ENCODE measurements around the gene CMTM8. TPM values are rescaled to one million over a fixed set of nuclear protein-coding genes. Genes with fewer than 3 reads are reported as not detected.
A peak's percentile ranks its signal among the peaks of the same experiment; 100 is the strongest.

CMTM8 gene
- total and polyA plus RNA-seq, 2 donors (not counting 1 experiment from before 2014, with no cell fraction given): under 0.01 to 0.50 TPM

DNA sequence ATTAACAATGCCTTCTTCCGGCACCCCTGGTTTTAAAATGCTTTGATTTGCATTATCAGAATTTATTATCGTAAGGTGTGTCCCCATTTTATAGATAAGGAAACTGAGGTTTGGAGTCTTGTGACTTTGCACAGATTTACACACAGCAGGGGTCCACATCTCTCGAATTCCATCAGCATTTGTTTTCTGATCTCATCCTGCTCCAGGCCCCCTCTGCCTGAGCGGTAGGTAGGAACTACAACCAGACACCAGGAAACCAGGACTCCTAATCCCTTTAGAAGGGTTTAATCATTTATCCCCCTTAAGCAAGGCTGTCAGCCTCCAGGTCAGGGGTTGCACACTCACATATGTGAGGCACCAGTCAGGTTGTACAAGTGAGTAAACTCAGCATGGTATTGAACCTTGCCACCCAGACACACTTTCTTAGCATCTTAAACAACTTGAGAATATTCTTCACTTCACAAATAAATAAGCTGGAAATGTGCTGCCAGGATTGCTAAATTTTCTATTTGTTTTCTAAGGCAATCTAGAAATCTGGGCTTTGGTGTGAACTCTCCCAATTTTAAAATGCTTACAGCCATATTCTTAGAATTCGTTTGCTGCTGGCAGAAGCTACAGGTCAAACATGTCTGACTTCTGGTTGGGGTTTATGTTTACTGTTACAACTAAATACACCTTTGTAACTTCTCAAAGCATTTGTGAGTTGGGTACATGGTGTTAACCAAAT is 121.4 kb downstream of the CMTM8 start:
- Histone ChIP-seq H2AFZ (ENCODE audit: low read length) (no peak overlapping the region), H3K4me3 (replicated peaks in 1 of 4; ENCODE audit: control extremely low read depth in 1 of 4, insufficient read depth in 1 of 4, low read depth in 3 of 4, low read length in 4 of 4) (no peak overlapping the region), H3K27me3 (ENCODE audit: control insufficient read depth, insufficient read depth, low read length) (peaks cover 6% of the 10 kb centered on the region), H3K4me1 (ENCODE audit: control insufficient read depth, extremely low read depth, insufficient read depth, low read length) (no peaks in the 10 kb centered on the region), H3K9ac (ENCODE audit: insufficient read depth, low read length) (no peak overlapping the region), H3K36me3 (ENCODE audit: control insufficient read depth, insufficient read depth, low read length) (no peaks in the 10 kb centered on the region), H3K27ac (ENCODE audit: insufficient read depth, low read length) (no peak overlapping the region), H3K4me2 (ENCODE audit: extremely low read depth, insufficient read depth, low read length) (no peak overlapping the region), H3K79me2 (ENCODE audit: control insufficient read depth, insufficient read depth, low read length) (no peaks in the 10 kb centered on the region), H4K20me1 (ENCODE audit: control insufficient read depth, extremely low read depth, insufficient read depth, low read length) (no peaks in the 10 kb centered on the region), H3K9me3 (ENCODE audit: control insufficient read depth, insufficient read depth, low read depth, low read length) (no peaks in the 10 kb centered on the region)
- TF ChIP-seq, protein P1, sequence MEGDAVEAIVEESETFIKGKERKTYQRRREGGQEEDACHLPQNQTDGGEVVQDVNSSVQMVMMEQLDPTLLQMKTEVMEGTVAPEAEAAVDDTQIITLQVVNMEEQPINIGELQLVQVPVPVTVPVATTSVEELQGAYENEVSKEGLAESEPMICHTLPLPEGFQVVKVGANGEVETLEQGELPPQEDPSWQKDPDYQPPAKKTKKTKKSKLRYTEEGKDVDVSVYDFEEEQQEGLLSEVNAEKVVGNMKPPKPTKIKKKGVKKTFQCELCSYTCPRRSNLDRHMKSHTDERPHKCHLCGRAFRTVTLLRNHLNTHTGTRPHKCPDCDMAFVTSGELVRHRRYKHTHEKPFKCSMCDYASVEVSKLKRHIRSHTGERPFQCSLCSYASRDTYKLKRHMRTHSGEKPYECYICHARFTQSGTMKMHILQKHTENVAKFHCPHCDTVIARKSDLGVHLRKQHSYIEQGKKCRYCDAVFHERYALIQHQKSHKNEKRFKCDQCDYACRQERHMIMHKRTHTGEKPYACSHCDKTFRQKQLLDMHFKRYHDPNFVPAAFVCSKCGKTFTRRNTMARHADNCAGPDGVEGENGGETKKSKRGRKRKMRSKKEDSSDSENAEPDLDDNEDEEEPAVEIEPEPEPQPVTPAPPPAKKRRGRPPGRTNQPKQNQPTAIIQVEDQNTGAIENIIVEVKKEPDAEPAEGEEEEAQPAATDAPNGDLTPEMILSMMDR (conservative IDR thresholded peaks at IDR 0.05 in 1 of 2, IDR thresholded peaks at IDR 0.05 in 1 of 2; ENCODE audit: low read depth in 1 of 2, low read length in 2 of 2): no peak
- no peak for TF ChIP-seq EZH2 (IDR thresholded peaks at IDR 0.05; ENCODE audit: low read length, missing control alignments)
- no peak for DNase-seq (ENCODE audit: low read depth in 2 of 2)

DNA sequence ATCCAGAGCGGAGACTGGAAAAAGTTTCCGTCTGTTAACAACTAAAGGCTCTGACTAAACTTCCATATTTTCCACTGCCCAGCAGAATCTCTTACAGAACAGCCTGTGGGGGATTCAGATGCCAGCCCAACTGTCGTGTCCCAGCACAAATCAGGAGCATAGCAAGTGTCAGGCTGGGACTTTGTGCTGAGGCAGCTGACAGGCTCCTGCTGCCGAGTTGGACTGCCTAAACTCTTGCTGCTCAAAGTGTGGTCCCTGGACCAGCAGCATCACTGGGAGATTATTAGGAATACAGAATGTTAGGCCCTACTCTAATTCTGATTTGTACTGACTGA is 122.0 kb downstream of the CMTM8 start:
- Histone ChIP-seq H3K79me2 (ENCODE audit: control insufficient read depth, insufficient read depth, low read length) (no peaks in the 10 kb centered on the region), H4K20me1 (ENCODE audit: control insufficient read depth, extremely low read depth, insufficient read depth, low read length) (no peaks in the 10 kb centered on the region), H3K4me1 (ENCODE audit: control insufficient read depth, extremely low read depth, insufficient read depth, low read length) (no peaks in the 10 kb centered on the region), H2AFZ (ENCODE audit: low read length) (no peak overlapping the region), H3K9ac (ENCODE audit: insufficient read depth, low read length) (no peak overlapping the region), H3K27me3 (ENCODE audit: control insufficient read depth, insufficient read depth, low read length) (peaks cover 5% of the 10 kb centered on the region), H3K4me3 (replicated peaks in 1 of 4; ENCODE audit: control extremely low read depth in 1 of 4, insufficient read depth in 1 of 4, low read depth in 3 of 4, low read length in 4 of 4) (no peak overlapping the region), H3K4me2 (ENCODE audit: extremely low read depth, insufficient read depth, low read length) (no peak overlapping the region), H3K9me3 (ENCODE audit: control insufficient read depth, insufficient read depth, low read depth, low read length) (no peaks in the 10 kb centered on the region), H3K27ac (ENCODE audit: insufficient read depth, low read length) (no peak overlapping the region), H3K36me3 (ENCODE audit: control insufficient read depth, insufficient read depth, low read length) (no peaks in the 10 kb centered on the region)
- DNase-seq (ENCODE audit: low read depth in 2 of 2): no peak
- no peak for TF ChIP-seq EZH2 (IDR thresholded peaks at IDR 0.05; ENCODE audit: low read length, missing control alignments)
- TF ChIP-seq, protein P1 (conservative IDR thresholded peaks at IDR 0.05 in 1 of 2, IDR thresholded peaks at IDR 0.05 in 1 of 2; ENCODE audit: low read depth in 1 of 2, low read length in 2 of 2): no peak

DNA sequence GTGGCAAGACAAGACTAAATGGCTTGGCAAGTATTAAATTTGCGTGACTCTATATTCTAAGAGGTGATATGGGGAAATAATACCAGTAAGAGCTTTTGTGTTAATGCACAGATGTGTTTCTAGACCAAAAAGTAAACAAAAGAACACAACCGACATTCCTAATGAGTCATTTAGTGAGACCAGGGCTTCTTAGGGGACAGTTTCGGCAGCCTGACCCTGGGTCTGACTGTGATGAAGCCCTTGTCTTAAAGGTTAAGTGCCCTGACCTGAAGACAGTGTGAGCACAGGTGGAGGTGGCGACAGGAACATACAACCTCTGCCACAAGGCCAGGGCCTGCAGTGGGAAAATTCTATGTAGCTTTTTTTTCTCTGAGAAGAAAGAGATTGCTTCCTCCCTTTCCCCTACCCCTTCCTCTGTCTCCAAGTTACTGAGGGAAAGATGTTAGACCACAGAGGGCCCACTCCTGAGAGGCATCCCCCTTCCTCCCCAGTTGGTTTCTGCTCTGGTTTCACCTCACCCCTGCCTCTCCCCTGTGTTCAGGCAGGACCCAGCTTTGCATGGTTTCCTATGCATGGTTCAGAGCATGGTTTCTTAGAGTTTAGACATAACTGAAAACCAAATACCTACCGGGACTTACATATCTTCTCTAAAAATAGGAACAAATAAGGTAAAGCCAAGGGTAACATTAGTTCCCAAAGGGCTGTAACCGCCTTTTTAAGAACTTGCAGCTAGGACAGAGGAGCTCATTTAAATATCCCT is 128.3 kb downstream of the CMTM8 start:
- Histone ChIP-seq H3K9me3 (ENCODE audit: control insufficient read depth, insufficient read depth, low read depth, low read length) (no peaks in the 10 kb centered on the region), H2AFZ (ENCODE audit: low read length) (no peak overlapping the region), H3K4me3 (replicated peaks in 1 of 4; ENCODE audit: control extremely low read depth in 1 of 4, insufficient read depth in 1 of 4, low read depth in 3 of 4, low read length in 4 of 4) (no peak overlapping the region), H4K20me1 (ENCODE audit: control insufficient read depth, extremely low read depth, insufficient read depth, low read length) (no peaks in the 10 kb centered on the region), H3K9ac (ENCODE audit: insufficient read depth, low read length) (no peak overlapping the region), H3K4me1 (ENCODE audit: control insufficient read depth, extremely low read depth, insufficient read depth, low read length) (no peaks in the 10 kb centered on the region), H3K79me2 (ENCODE audit: control insufficient read depth, insufficient read depth, low read length) (no peaks in the 10 kb centered on the region), H3K4me2 (ENCODE audit: extremely low read depth, insufficient read depth, low read length) (no peak overlapping the region), H3K27ac (ENCODE audit: insufficient read depth, low read length) (no peak overlapping the region), H3K36me3 (ENCODE audit: control insufficient read depth, insufficient read depth, low read length) (no peaks in the 10 kb centered on the region), H3K27me3 (ENCODE audit: control insufficient read depth, insufficient read depth, low read length) (peaks cover 2% of the 10 kb centered on the region)
- TF ChIP-seq, protein P1 (conservative IDR thresholded peaks at IDR 0.05 in 1 of 2, IDR thresholded peaks at IDR 0.05 in 1 of 2; ENCODE audit: low read depth in 1 of 2, low read length in 2 of 2): no peak
- no peak for TF ChIP-seq EZH2 (IDR thresholded peaks at IDR 0.05; ENCODE audit: low read length, missing control alignments)
- DNase-seq (ENCODE audit: low read depth in 2 of 2): peak; percentile 33 to 35

Measured in fibroblast of lung (primary cell).